GM12878 (cell line): ENCODE data around the gene CFAP74. TPM values are rescaled to one million over a fixed set of nuclear protein-coding genes. Genes with fewer than 3 reads are reported as not detected.

Experiments used
- ATAC-seq: fragments of 200-7000 bp; cut with Tn5 transposase; 3 replicates; pipeline ENCODE4 v1.9.1; 2020; ENCODE audit warnings: mild to moderate bottlenecking, moderate library complexity
- BruUV-seq: library from RNA; stranded (reverse); fragments of 400-500 nt; replicated peaks from 2 replicates; lab custom pipeline; 2021; lab: Mats Ljungman, UMichigan
- CTCF ChIA-PET: fragments of 300-600 bp; sonication (Branson Sonifier 250); formaldehyde crosslinking; extraction: SDS; loops from one replicate; lab custom pipeline; 2021; ENCODE audit warnings: inconsistent platforms; lab: Yijun Ruan, JAX
- POLR2A ChIA-PET: fragments of 350-600 bp; formaldehyde crosslinking; extraction: SDS; loops from one replicate; lab custom pipeline; 2021; ENCODE audit warnings: inconsistent platforms; lab: Charles Lee
- RAD21 ChIA-PET: fragments of 300-600 bp; sonication (Branson Sonifier 250); formaldehyde crosslinking; loops from one replicate; lab custom pipeline; 2023; ENCODE audit warnings: antibody characterized with exemption; ENCODE audit not compliant: unreplicated experiment; lab: Charles Lee
- SMC1A ChIA-PET: fragments of 300-600 bp; sonication (Branson Sonifier 250); formaldehyde crosslinking; loops from one replicate; lab custom pipeline; 2023; ENCODE audit not compliant: unreplicated experiment, uncharacterized antibody; lab: Charles Lee
- DNase-seq: peaks from one replicate; pipeline ENCODE4 v3.0.0-alpha.2; 2011; ENCODE audit warnings: low read depth, low spot score
- FAIRE-seq: peaks from 3 replicates; lab custom pipeline; 2011; peaks lifted over from hg19 to GRCh38; lab: Jason Lieb, UNC
- H2AFZ ChIP-seq: 2 replicates; pipeline ENCODE4 v1.6.0; 2011; ENCODE audit warnings: low read depth, low read length, control low read depth; ENCODE audit not compliant: control insufficient read depth
- H3K27ac ChIP-seq: 2 replicates; pipeline ENCODE4 v1.5.1; 2011; ENCODE audit warnings: control low read depth; ENCODE audit not compliant: control insufficient read depth, insufficient read depth
- H3K27me3 ChIP-seq, 2 experiments: replicated peaks in 1 of 2; 2 replicates each; pipeline versions ENCODE4 v1.6.0 to v1.6.1; 2011; ENCODE audit warnings: low read length in 1 of 2; ENCODE audit not compliant: control insufficient read depth in 2 of 2, insufficient read depth in 2 of 2
- H3K36me3 ChIP-seq, 2 experiments: 2 replicates each; pipeline ENCODE4 v1.5.1; 2011; ENCODE audit warnings: low read length in 1 of 2; ENCODE audit not compliant: control insufficient read depth in 2 of 2, insufficient read depth in 2 of 2
- H3K4me1 ChIP-seq: 2 replicates; pipeline ENCODE4 v1.6.1; 2011; ENCODE audit warnings: mild to moderate bottlenecking, low read length, moderate library complexity, mixed read lengths; ENCODE audit not compliant: control insufficient read depth, insufficient read depth
- H3K4me2 ChIP-seq: 2 replicates; pipeline ENCODE4 v1.6.0; 2011; ENCODE audit warnings: control low read depth; ENCODE audit not compliant: control insufficient read depth, insufficient read depth
- H3K4me3 ChIP-seq: fragments of 200-600 bp; sonication (generic); 2 replicates; pipeline ENCODE4 v1.5.1; 2016
- H3K79me2 ChIP-seq: 2 replicates; pipeline ENCODE4 v1.6.0; 2011; ENCODE audit warnings: low read length; ENCODE audit not compliant: control insufficient read depth, insufficient read depth
- H3K9ac ChIP-seq: 2 replicates; pipeline ENCODE4 v1.8.0; 2011; ENCODE audit warnings: low read length, control low read depth, mixed read lengths; ENCODE audit not compliant: control insufficient read depth, insufficient read depth
- H3K9me3 ChIP-seq: replicated peaks from 3 replicates; pipeline ENCODE4 v1.5.1; 2011; ENCODE audit warnings: mild to moderate bottlenecking, low read length; ENCODE audit not compliant: control insufficient read depth, insufficient read depth
- H4K20me1 ChIP-seq: 2 replicates; pipeline ENCODE4 v1.6.0; 2011; ENCODE audit not compliant: control insufficient read depth, insufficient read depth
- BCL11A ChIP-seq: IDR thresholded peaks from 2 replicates; pipeline ENCODE4 v1.6.1; 2011; ENCODE audit warnings: low read depth, low read length
- CREM ChIP-seq: IDR thresholded peaks from 2 replicates; pipeline ENCODE4 v1.6.1; 2014; ENCODE audit warnings: antibody characterized with exemption, low read depth
- CTCF ChIP-seq, 3 experiments: IDR thresholded peaks in 2 of 3; conservative IDR thresholded peaks in 1 of 3; 2 replicates each; pipeline ENCODE4 v1.5.1; 2011; ENCODE audit warnings: low read depth in 3 of 3, low read length in 3 of 3, mild to moderate bottlenecking in 3 of 3, control low read depth in 2 of 3, moderate library complexity in 2 of 3, inconsistent platforms in 1 of 3, mixed read lengths in 1 of 3; ENCODE audit not compliant: control insufficient read depth in 2 of 3, insufficient read depth in 1 of 3; ENCODE audit errors: extremely low read depth in 1 of 3
- HCFC1 ChIP-seq: fragments of 150-350 bp; IDR thresholded peaks from 2 replicates; pipeline ENCODE4 v1.6.1; 2014; ENCODE audit warnings: low read length
- NR2C1 ChIP-seq: fragments of 450-650 bp; IDR thresholded peaks from 2 replicates; pipeline ENCODE4 v1.6.1; 2017; ENCODE audit warnings: antibody characterized with exemption, mild to moderate bottlenecking, moderate library complexity
- RELA ChIP-seq: fragments of 450-650 bp; IDR thresholded peaks from 2 replicates; pipeline ENCODE4 v1.8.0; 2014; ENCODE audit warnings: borderline replicate concordance; ENCODE audit not compliant: partially characterized antibody
- SREBF1 ChIP-seq: IDR thresholded peaks from 2 replicates; pipeline ENCODE4 v1.6.1; 2012; ENCODE audit warnings: mild to moderate bottlenecking, low read length
- TARDBP ChIP-seq: IDR thresholded peaks from 2 replicates; pipeline ENCODE4 v1.6.1; 2016; ENCODE audit warnings: borderline replicate concordance
- YBX1 ChIP-seq: fragments of 450-650 bp; IDR thresholded peaks from 2 replicates; pipeline ENCODE4 v1.6.1; 2016; ENCODE audit warnings: antibody characterized with exemption
- ZNF622 ChIP-seq: fragments of 450-650 bp; IDR thresholded peaks from 2 replicates; pipeline ENCODE4 v1.6.1; 2017; ENCODE audit warnings: mild to moderate bottlenecking, inconsistent platforms
- WGBS: methylation state at CpG from one replicate; pipeline ENCODE4 v1.1.6; 2016; ENCODE audit warnings: low lambda C conversion rate; ENCODE audit not compliant: insufficient replicate concordance, insufficient coverage; ENCODE audit errors: missing lambda C conversion rate; 5-methylcytosine and 5-hydroxymethylcytosine counted together
- in situ Hi-C: fragments of 300-500 bp; cut with MboI; formaldehyde crosslinking; loops from 9 replicates; pipeline ENCODE4 v1.14.3; 2018; ENCODE audit warnings: mixed read lengths
- intact Hi-C: fragments of 100-400 bp; cut with micrococcal nuclease; formaldehyde crosslinking; loops from one replicate; pipeline ENCODE4 v1.14.2; 2022; ENCODE audit not compliant: unreplicated experiment
- polyA plus RNA-seq, 11 experiments: library from polyadenylated mRNA; depleted of rRNA in 4 of 11; unstranded in 6 of 11; stranded (reverse) in 5 of 11; fragments of >200 nt; fragmentation: Nextera tagmentation in 4 of 11; fragmentation: Illumina TruSeq in 1 of 11; extraction: Ambion mirVana in 4 of 11; extraction: Trizol in 1 of 11; gene quantifications; 1 replicate in 1 of 11; 2 replicates in 10 of 11; pipeline versions ENCODE4 v1.2.1 to v1.2.3, GENCODE V29; 2011 to 2016; ENCODE audit warnings: inconsistent platforms in 2 of 11, missing spikeins in 2 of 11, low read depth in 1 of 11
- total RNA-seq, 4 experiments: library from RNA; depleted of rRNA in 3 of 4; stranded (reverse); fragments of >200 nt in 3 of 4; fragmentation: Illumina TruSeq in 1 of 4; extraction: Trizol in 1 of 4; gene quantifications; 2 replicates each; pipeline versions ENCODE4 v1.2.1 to v1.2.3, GENCODE V29; 2013 to 2021
- TF ChIP-seq, protein P1 (sequence below): IDR thresholded peaks from 2 replicates; pipeline ENCODE4 v1.6.1; 2011; ENCODE audit warnings: low read depth, low read length, improper control_type of control experiment, borderline replicate concordance
- TF ChIP-seq, protein P2 (sequence below): IDR thresholded peaks from 2 replicates; pipeline ENCODE4 v1.6.1; 2012; ENCODE audit warnings: mild to moderate bottlenecking, low read depth, low read length

The CFAP74 gene
- total and polyA plus RNA-seq, 10 of the 15 experiments (the other 5 are each of a cell fraction or from before 2014, with no cell fraction given), result 0.01 TPM; not detected in 9

DNA sequence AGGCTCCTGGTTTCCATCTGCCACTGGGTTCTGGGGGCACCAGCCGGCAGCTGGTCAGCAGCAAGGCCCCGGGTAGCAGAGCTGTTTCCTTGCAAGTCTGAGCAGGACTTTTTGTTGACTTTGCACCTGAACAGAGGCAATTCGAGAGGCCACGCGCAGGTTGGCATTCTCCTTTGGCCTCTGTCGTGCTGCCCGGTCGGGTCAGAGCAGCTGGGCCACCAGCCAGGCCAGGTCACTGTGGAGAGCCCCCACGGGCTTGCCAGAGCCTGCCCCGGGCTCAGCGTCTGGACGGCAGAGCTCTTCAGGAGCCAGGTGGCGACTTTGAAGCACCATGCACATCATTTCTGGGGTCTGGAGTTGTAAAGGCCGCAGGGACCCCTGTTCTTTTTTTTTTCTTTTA, 56.1 kb downstream of the CFAP74 start:
- no peak overlapping the region for H3K4me3 ChIP-seq
- intact Hi-C loops (no loop called here), in situ Hi-C loops (no loop called here)
- no peak for ATAC-seq
- CTCF ChIA-PET, result no interaction called here
- no peak for FAIRE-seq
- no peaks in the 10 kb centered on the region for H3K9me3 ChIP-seq
- no peaks in the 10 kb centered on the region for H3K79me2 ChIP-seq
- no peak overlapping the region for H3K9ac ChIP-seq
- no peaks in the 10 kb centered on the region for H3K36me3 ChIP-seq
- SMC1A ChIA-PET, result interaction anchor here (1.3 kb wide), 1 partner anchor 97 kb away, joined by 3 read pairs; no protein-coding TSS in a partner anchor
- H3K27me3 ChIP-seq, result no peaks in the 10 kb centered on the region
- POLR2A ChIA-PET, result no interaction called here
- DNase-seq, result no peak
- no peak overlapping the region for H3K4me2 ChIP-seq
- no peak overlapping the region for H2AFZ ChIP-seq
- H3K27ac ChIP-seq, result no peak overlapping the region
- BruUV-seq, result no TSS peak
- 17% methylated on average over 14 of the region's 14 CpGs for WGBS
- no peaks in the 10 kb centered on the region for H3K4me1 ChIP-seq
- no peaks in the 10 kb centered on the region for H4K20me1 ChIP-seq
- RAD21 ChIA-PET, result no interaction called here
- TF ChIP-seq SREBF1, result no peak
- TF ChIP-seq HCFC1, result no peak
- TF ChIP-seq, all 136 proteins: peak for 0

DNA sequence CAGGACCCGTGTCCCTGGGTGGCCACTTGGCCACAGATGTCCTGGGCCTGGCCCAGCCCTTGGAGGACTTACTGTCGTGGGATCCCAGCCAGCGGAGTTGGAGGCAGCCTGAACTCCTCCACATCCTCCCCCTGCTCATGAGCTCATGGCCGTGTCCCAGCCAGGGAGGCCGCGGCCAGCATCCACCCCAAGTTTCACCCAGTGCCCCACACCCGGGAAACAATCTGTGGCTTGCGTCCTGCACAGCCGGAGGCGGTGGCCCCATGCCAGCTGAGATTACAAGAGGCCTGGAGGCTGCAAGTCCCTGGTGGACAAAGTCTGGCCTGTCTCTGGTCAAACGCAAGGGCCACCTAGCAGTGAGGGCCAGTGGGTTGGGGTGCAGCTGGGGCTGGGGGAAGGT, 57.0 kb downstream of the CFAP74 start:
- FAIRE-seq (no peak), ATAC-seq (no peak)
- no peaks in the 10 kb centered on the region for H3K79me2 ChIP-seq
- in situ Hi-C loops (no loop called here), intact Hi-C loops (no loop called here)
- no peak overlapping the region for H3K9ac ChIP-seq
- no peaks in the 10 kb centered on the region for H4K20me1 ChIP-seq
- ChIA-PET CTCF (no interaction called here), RAD21 (no interaction called here), SMC1A (interaction anchor here (1.3 kb wide), 1 partner anchor 98 kb away, joined by 3 read pairs; no protein-coding TSS in a partner anchor), POLR2A (no interaction called here)
- BruUV-seq, result no TSS peak
- no peaks in the 10 kb centered on the region for H3K9me3 ChIP-seq
- H3K4me3 ChIP-seq, result no peak overlapping the region
- H3K27me3 ChIP-seq, result no peaks in the 10 kb centered on the region
- WGBS, result 49% methylated on average over 11 of the region's 11 CpGs
- no peak overlapping the region for H3K27ac ChIP-seq
- no peak overlapping the region for H2AFZ ChIP-seq
- TF ChIP-seq ZNF622 (no peak), BCL11A (no peak), CREM (no peak), CTCF (IDR thresholded peaks at IDR 0.05 in 2 of 3, conservative IDR thresholded peaks at IDR 0.05 in 1 of 3; ENCODE audit: control insufficient read depth in 2 of 3, extremely low read depth in 1 of 3, insufficient read depth in 1 of 3, low read depth in 3 of 3, low read length in 3 of 3) (no peak), HCFC1 (no peak), RELA (no peak), TARDBP (no peak), YBX1 (no peak), NR2C1 (no peak)
- TF ChIP-seq, protein P1, sequence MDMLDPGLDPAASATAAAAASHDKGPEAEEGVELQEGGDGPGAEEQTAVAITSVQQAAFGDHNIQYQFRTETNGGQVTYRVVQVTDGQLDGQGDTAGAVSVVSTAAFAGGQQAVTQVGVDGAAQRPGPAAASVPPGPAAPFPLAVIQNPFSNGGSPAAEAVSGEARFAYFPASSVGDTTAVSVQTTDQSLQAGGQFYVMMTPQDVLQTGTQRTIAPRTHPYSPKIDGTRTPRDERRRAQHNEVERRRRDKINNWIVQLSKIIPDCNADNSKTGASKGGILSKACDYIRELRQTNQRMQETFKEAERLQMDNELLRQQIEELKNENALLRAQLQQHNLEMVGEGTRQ, result no peak
- TF ChIP-seq, protein P2, sequence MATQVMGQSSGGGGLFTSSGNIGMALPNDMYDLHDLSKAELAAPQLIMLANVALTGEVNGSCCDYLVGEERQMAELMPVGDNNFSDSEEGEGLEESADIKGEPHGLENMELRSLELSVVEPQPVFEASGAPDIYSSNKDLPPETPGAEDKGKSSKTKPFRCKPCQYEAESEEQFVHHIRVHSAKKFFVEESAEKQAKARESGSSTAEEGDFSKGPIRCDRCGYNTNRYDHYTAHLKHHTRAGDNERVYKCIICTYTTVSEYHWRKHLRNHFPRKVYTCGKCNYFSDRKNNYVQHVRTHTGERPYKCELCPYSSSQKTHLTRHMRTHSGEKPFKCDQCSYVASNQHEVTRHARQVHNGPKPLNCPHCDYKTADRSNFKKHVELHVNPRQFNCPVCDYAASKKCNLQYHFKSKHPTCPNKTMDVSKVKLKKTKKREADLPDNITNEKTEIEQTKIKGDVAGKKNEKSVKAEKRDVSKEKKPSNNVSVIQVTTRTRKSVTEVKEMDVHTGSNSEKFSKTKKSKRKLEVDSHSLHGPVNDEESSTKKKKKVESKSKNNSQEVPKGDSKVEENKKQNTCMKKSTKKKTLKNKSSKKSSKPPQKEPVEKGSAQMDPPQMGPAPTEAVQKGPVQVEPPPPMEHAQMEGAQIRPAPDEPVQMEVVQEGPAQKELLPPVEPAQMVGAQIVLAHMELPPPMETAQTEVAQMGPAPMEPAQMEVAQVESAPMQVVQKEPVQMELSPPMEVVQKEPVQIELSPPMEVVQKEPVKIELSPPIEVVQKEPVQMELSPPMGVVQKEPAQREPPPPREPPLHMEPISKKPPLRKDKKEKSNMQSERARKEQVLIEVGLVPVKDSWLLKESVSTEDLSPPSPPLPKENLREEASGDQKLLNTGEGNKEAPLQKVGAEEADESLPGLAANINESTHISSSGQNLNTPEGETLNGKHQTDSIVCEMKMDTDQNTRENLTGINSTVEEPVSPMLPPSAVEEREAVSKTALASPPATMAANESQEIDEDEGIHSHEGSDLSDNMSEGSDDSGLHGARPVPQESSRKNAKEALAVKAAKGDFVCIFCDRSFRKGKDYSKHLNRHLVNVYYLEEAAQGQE, result no peak
- TF ChIP-seq, all 136 proteins: peak for 0
- Histone ChIP-seq H3K36me3 (no peaks in the 10 kb centered on the region), H3K4me1 (no peaks in the 10 kb centered on the region), H3K4me2 (no peak overlapping the region)
- DNase-seq, result no peak
